Neural crest cell (in vitro differentiated cells): ENCODE data around the gene NLGN1. TPM values are rescaled to one million over a fixed set of nuclear protein-coding genes. Genes with fewer than 3 reads are reported as not detected.

Experiments
- DNase-seq: peaks from one replicate; pipeline ENCODE4 v3.0.0; 2021; ENCODE audit warnings: low read depth, mixed read lengths, low spot score
- H3K27ac Mint-ChIP-seq: one replicate; pipeline ENCODE4 v1.8.0; 2021; ENCODE audit warnings: mild to moderate bottlenecking, mixed read lengths; ENCODE audit not compliant: unreplicated experiment
- H3K27me3 Mint-ChIP-seq: 2 replicates; pipeline ENCODE4 v1.8.0; 2021; ENCODE audit warnings: low read depth, mild to moderate bottlenecking, mixed read lengths
- H3K36me3 Mint-ChIP-seq: 2 replicates; pipeline ENCODE4 v1.8.0; 2021; ENCODE audit warnings: low read depth, mild to moderate bottlenecking, mixed read lengths
- H3K4me1 Mint-ChIP-seq: 2 replicates; pipeline ENCODE4 v1.8.0; 2021; ENCODE audit warnings: mixed read lengths
- H3K4me3 Mint-ChIP-seq: one replicate; pipeline ENCODE4 v1.8.0; 2021; ENCODE audit warnings: mild to moderate bottlenecking, mixed read lengths
- H3K9me3 Mint-ChIP-seq: 2 replicates; pipeline ENCODE4 v1.8.0; 2021; ENCODE audit warnings: mixed read lengths
- total RNA-seq: library from RNA; stranded (reverse); gene quantifications from 2 replicates; pipeline ENCODE4 v1.2.1, GENCODE V29; 2021
- TF ChIP-seq, protein P1 (sequence below): fragments of 200-600 bp; sonication (generic); conservative IDR thresholded peaks from 2 replicates; pipeline ENCODE4 v1.5.0; 2021; ENCODE audit warnings: antibody characterized with exemption, mild to moderate bottlenecking

Gene NLGN1
- total RNA-seq, 1 donor from 2014 or later, result 20.0 TPM

DNA sequence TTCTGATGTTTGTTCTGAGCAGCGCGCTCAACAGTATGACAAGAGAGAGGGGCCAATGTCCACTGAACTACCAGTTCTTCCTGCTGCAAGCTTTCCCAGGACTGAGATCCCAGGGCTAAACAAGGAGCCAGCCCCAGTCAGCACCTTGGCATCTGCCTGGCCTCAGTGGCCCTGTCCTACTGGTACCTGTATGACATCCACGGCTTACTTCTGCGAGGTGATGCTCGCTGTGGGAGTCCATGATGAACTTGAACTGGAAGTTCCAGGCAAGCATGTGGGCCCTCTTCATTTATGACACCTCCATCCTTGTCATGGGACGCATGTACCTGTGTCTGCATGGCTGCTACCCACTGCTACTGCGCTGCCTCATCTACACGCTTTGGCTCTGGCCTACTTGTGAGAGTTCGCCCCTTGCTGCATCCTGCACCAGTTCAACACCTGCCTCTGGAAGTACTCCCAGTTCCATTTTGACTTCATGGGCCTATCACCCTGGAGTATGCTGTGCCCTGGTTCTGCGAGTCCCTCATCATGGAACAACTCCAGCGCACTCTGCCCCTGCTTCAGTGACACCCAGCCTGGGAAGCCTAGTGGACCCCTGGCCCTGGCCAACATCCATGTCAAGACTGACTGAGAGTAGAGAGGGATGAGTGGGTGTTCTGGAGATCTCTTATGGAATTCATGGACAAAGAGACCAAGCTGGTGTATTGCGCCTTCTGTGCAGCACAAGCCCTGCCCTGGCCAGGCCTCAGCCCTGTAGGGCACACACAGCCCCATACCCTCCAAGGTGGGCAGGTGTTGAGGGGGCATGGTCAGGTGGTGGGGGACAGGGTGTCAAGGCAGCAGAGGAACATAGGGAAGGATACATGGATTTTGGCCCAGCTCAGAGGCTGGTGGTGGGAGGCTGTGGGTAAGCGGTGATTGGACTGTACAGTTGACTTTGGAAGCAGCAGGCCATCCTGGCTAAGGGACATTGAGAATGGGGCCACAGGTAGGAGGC is 246.8 kb downstream of the NLGN1 start:
- DNase-seq, result no peak
- Mint-ChIP-seq H3K27me3 (no peaks in the 10 kb centered on the region), H3K36me3 (peaks cover 4% of the 10 kb centered on the region), H3K4me3 (no peak overlapping the region), H3K27ac (no peak overlapping the region), H3K4me1 (peaks cover 4% of the 10 kb centered on the region), H3K9me3 (no peaks in the 10 kb centered on the region)
- TF ChIP-seq, protein P1, sequence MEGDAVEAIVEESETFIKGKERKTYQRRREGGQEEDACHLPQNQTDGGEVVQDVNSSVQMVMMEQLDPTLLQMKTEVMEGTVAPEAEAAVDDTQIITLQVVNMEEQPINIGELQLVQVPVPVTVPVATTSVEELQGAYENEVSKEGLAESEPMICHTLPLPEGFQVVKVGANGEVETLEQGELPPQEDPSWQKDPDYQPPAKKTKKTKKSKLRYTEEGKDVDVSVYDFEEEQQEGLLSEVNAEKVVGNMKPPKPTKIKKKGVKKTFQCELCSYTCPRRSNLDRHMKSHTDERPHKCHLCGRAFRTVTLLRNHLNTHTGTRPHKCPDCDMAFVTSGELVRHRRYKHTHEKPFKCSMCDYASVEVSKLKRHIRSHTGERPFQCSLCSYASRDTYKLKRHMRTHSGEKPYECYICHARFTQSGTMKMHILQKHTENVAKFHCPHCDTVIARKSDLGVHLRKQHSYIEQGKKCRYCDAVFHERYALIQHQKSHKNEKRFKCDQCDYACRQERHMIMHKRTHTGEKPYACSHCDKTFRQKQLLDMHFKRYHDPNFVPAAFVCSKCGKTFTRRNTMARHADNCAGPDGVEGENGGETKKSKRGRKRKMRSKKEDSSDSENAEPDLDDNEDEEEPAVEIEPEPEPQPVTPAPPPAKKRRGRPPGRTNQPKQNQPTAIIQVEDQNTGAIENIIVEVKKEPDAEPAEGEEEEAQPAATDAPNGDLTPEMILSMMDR, result no peak

DNA sequence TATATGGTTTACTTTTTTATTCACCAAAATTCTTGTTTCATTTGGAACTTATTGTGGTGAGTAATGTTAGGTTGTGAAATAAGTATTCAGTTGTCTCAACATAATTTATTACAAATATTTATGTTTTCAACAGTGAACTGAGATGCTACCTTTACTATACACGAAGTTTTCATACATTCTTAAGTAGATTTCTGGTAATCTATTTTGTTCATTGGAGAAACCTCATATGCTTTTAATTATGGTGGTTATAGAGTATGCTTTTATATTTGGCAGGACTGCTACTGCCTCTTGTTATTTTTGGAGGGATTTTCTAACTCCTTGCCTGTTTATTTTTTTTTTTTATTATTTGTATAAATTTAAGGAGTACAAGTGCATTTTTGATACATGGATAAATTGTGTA is 253.1 kb downstream of the NLGN1 start:
- TF ChIP-seq, protein P1, result no peak
- Mint-ChIP-seq H3K27ac (no peak overlapping the region), H3K27me3 (no peaks in the 10 kb centered on the region), H3K4me1 (no peaks in the 10 kb centered on the region), H3K9me3 (peaks cover under 1% of the 10 kb centered on the region), H3K36me3 (peaks cover under 1% of the 10 kb centered on the region), H3K4me3 (no peak overlapping the region)
- DNase-seq, result no peak

- Mint-ChIP-seq H3K9me3 (peaks cover 2% of the 10 kb centered on the region), H3K27me3 (no peaks in the 10 kb centered on the region), H3K4me3 (no peak overlapping the region), H3K4me1 (no peaks in the 10 kb centered on the region), H3K27ac (no peak overlapping the region), H3K36me3 (peaks cover 2% of the 10 kb centered on the region)
- TF ChIP-seq, protein P1, result no peak
- no peak for DNase-seq
These were observed 254.5 kb downstream of the NLGN1 start for GRCh38 chr3:173652093-173652492.

GRCh38 chr3:173653781-173654180 is 256.2 kb downstream of the NLGN1 start:
- Mint-ChIP-seq H3K36me3 (peaks cover 2% of the 10 kb centered on the region), H3K4me3 (no peak overlapping the region), H3K27me3 (no peaks in the 10 kb centered on the region), H3K9me3 (peaks cover 2% of the 10 kb centered on the region), H3K27ac (no peak overlapping the region), H3K4me1 (no peaks in the 10 kb centered on the region)
- TF ChIP-seq, protein P1, result no peak
- DNase-seq, result no peak

GRCh38 chr3:173659972-173660371 is 262.4 kb downstream of the NLGN1 start:
- H3K4me1 Mint-ChIP-seq, result peaks cover 7% of the 10 kb centered on the region
- H3K9me3 Mint-ChIP-seq, result peaks cover 2% of the 10 kb centered on the region
- H3K27me3 Mint-ChIP-seq, result no peaks in the 10 kb centered on the region
- no peak for DNase-seq
- no peak overlapping the region for H3K4me3 Mint-ChIP-seq
- H3K27ac Mint-ChIP-seq, result no peak overlapping the region
- TF ChIP-seq, protein P1, result no peak
- H3K36me3 Mint-ChIP-seq, result peaks cover 2% of the 10 kb centered on the region
